NB4 (cell line): ENCODE results near the gene GUSB.

Source experiments
- POLR2A ChIP-seq: IDR thresholded peaks from 2 replicates; pipeline ENCODE4 v1.6.1; 2011; ENCODE audit warnings: mild to moderate bottlenecking; ENCODE audit not compliant: insufficient read length; ENCODE audit errors: extremely low read depth
- TF ChIP-seq, protein P1 (sequence below): IDR thresholded peaks from one replicate; pipeline ENCODE4 v1.5.1; 2012; ENCODE audit warnings: low read depth, low read length
- TF ChIP-seq, protein P2 (sequence below): IDR thresholded peaks from 2 replicates; pipeline ENCODE4 v1.6.1; 2011; ENCODE audit warnings: low read depth, low read length

DNA sequence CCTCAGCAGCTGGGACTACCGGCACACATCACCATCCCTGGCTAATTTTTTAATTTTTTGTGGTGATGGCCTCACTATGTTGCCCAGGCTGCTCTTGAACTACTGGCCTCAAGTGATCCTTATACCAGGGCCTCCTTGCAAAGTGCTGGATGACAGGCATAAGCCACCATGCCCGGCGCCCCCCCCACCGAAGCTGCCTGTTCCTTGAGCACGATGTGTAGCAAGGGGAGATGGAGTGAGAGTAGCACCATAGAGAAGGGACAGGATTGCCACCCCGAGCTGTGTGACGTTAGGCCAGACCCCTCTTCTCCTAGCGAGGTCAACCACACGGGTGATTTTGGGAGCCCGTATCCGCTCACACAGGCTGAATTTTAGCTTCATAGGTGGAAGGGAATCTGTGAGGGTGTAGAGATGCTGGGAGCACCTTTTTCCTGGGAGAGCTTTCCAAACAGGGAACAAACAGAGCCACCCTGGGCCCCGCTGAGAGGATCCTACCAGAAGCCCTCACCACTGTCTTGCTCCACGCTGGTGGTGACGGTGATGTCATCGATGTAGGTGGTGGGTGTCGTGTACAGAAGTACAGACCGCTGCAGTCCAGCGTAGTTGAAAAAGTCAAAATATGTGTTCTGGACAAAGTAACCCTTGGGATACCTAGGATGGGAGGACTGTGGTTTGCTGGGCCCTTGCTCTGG is 3.0 kb downstream of the GUSB start:
- TF ChIP-seq, protein P1, sequence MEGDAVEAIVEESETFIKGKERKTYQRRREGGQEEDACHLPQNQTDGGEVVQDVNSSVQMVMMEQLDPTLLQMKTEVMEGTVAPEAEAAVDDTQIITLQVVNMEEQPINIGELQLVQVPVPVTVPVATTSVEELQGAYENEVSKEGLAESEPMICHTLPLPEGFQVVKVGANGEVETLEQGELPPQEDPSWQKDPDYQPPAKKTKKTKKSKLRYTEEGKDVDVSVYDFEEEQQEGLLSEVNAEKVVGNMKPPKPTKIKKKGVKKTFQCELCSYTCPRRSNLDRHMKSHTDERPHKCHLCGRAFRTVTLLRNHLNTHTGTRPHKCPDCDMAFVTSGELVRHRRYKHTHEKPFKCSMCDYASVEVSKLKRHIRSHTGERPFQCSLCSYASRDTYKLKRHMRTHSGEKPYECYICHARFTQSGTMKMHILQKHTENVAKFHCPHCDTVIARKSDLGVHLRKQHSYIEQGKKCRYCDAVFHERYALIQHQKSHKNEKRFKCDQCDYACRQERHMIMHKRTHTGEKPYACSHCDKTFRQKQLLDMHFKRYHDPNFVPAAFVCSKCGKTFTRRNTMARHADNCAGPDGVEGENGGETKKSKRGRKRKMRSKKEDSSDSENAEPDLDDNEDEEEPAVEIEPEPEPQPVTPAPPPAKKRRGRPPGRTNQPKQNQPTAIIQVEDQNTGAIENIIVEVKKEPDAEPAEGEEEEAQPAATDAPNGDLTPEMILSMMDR = no peak
- TF ChIP-seq, protein P2, sequence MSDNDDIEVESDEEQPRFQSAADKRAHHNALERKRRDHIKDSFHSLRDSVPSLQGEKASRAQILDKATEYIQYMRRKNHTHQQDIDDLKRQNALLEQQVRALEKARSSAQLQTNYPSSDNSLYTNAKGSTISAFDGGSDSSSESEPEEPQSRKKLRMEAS = no peak
- TF ChIP-seq POLR2A = no peak
